Upper lobe of left lung (tissue), 6 donors: Measurements from ENCODE around the gene FMOD. TPM values are rescaled to one million over a fixed set of nuclear protein-coding genes. Genes with fewer than 3 reads are reported as not detected.

ENCODE experiments used
- ATAC-seq, 2 donors: fragments of 200-7000 bp; cut with Tn5 transposase; one replicate each; pipeline ENCODE4 v1.9.1; 2022; ENCODE audit warnings: mild to moderate bottlenecking in 2 of 2, moderate library complexity in 2 of 2; ENCODE audit not compliant: low FRiP score in 2 of 2
- DNase-seq, 2 donors: peaks; one replicate each; pipeline ENCODE4 v3.0.0-alpha.2; 2019 to 2020
- H3K27ac ChIP-seq, 4 donors: fragments of 200-600 bp; sonication (generic); one replicate each; pipeline ENCODE4 v1.5.1; 2016 to 2019
- H3K27me3 ChIP-seq, 4 donors: fragments of 200-600 bp; sonication (generic); one replicate each; pipeline ENCODE4 v1.5.1; 2017 to 2019
- H3K36me3 ChIP-seq, 4 donors: fragments of 200-600 bp; sonication (generic); one replicate each; pipeline ENCODE4 v1.5.1; 2016 to 2019
- H3K4me1 ChIP-seq, 4 donors: fragments of 200-600 bp; sonication (generic); one replicate each; pipeline ENCODE4 v1.5.1; 2018 to 2019
- H3K4me3 ChIP-seq, 4 donors: fragments of 200-600 bp; sonication (generic); one replicate each; pipeline ENCODE4 v1.5.1; 2017 to 2019; ENCODE audit warnings: mild to moderate bottlenecking in 2 of 4, moderate library complexity in 1 of 4
- H3K9me3 ChIP-seq, 4 donors: fragments of 200-600 bp; sonication (generic); one replicate each; pipeline ENCODE4 v1.5.1; 2018 to 2019
- EP300 ChIP-seq, 4 donors: sonication (generic); formaldehyde crosslinking; IDR thresholded peaks; one replicate each; pipeline ENCODE4 v1.5.1; 2017; ENCODE audit warnings: antibody characterized with exemption in 4 of 4, control low read depth in 2 of 4
- POLR2A ChIP-seq, 4 donors: fragments of 450-650 bp; IDR thresholded peaks; one replicate each; pipeline ENCODE4 v1.5.1; 2016 to 2017; ENCODE audit warnings: antibody characterized with exemption in 4 of 4, mild to moderate bottlenecking in 2 of 4
- POLR2AphosphoS5 ChIP-seq, 2 donors: sonication (generic); formaldehyde crosslinking; IDR thresholded peaks; one replicate each; pipeline ENCODE4 v1.5.1; 2017; ENCODE audit warnings: antibody characterized with exemption in 2 of 2
- WGBS, 2 donors: methylation state at CpG; one replicate each; pipeline ENCODE4 v1.1.5; 2017 to 2018; 5-methylcytosine and 5-hydroxymethylcytosine counted together
- total RNA-seq, 6 donors: library from RNA; depleted of rRNA in 4 of 6; stranded (reverse); fragments of >200 nt in 4 of 6; gene quantifications; one replicate each; pipeline versions ENCODE4 v1.1.0 to v1.2.1, GENCODE V29; 2016 to 2021
- TF ChIP-seq, protein P1 (sequence below), 6 experiments: fragments of 450-650 bp in 4 of 6; fragments of 200-600 bp in 2 of 6; sonication (generic) in 2 of 6; IDR thresholded peaks; one replicate each; pipeline ENCODE4 v1.5.1; 2016 to 2019; ENCODE audit warnings: antibody characterized with exemption in 6 of 6
- donor health status: DM: no; HTN: no; CAD: no; lungs with moderate emphysema.
- donor health status: DM: no; HTN: yes; CAD: no; lungs with severe emphysema.

The FMOD gene
- total RNA-seq, 6 donors from 2014 or later, result 12.5 to 46.7 (median 25.4) TPM

DNA sequence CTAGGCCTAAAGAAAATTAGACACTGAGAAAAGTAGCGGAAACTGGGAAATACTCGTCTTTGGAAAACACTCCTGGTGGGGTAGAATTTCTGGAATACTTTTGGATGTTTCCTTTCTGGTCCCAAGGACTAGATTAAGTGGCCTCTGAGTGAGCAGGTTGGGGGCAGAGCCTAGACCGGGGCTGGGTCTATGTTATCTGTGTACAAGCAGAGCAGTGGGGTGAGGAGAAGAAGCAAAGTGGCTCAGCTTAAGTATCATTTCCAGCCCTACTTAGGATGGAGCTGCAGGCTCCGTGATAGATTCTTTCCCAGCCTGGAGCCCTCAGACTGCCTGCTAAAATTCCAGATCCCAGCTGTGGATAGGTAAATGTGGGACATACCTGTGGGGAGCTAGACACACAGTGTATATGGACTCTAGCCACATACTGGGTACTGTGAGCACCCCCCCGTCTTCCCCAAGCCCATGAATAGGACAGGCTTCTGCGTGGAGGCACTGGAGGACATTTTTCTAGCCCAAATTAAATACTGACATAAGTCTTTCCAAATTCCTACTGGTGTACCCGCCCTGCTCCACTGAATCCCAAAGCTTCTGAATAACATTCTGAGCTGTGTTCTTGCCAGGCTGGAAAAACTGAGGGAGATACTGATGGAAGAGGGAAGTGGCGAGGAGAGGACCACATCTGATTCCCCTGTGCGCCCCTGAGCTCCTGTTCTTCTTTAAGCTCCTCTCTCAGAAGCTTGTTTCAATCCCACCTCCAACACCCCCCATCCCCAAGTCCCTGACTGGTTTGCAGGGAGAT lies 6.8 kb downstream of the FMOD start:
- ATAC-seq (no peak), DNase-seq (peak in 1 of 2 donors; percentile 8)
- Histone ChIP-seq H3K4me1 (peaks cover 0 to 10% (median 7%) of the 10 kb centered on the region in 4 donors), H3K27me3 (no peaks in the 10 kb centered on the region), H3K9me3 (no peaks in the 10 kb centered on the region), H3K4me3 (no peak overlapping the region), H3K27ac (peak overlapping the region in 1 of 4 donors; percentile 46), H3K36me3 (no peaks in the 10 kb centered on the region)
- TF ChIP-seq, protein P1, sequence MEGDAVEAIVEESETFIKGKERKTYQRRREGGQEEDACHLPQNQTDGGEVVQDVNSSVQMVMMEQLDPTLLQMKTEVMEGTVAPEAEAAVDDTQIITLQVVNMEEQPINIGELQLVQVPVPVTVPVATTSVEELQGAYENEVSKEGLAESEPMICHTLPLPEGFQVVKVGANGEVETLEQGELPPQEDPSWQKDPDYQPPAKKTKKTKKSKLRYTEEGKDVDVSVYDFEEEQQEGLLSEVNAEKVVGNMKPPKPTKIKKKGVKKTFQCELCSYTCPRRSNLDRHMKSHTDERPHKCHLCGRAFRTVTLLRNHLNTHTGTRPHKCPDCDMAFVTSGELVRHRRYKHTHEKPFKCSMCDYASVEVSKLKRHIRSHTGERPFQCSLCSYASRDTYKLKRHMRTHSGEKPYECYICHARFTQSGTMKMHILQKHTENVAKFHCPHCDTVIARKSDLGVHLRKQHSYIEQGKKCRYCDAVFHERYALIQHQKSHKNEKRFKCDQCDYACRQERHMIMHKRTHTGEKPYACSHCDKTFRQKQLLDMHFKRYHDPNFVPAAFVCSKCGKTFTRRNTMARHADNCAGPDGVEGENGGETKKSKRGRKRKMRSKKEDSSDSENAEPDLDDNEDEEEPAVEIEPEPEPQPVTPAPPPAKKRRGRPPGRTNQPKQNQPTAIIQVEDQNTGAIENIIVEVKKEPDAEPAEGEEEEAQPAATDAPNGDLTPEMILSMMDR (IDR thresholded peaks at IDR 0.05), result no peak
- TF ChIP-seq POLR2AphosphoS5 (IDR thresholded peaks at IDR 0.05) (no peak), POLR2A (IDR thresholded peaks at IDR 0.05) (no peak), EP300 (IDR thresholded peaks at IDR 0.05) (no peak)
- WGBS, 2 donors, result 79 to 82% methylated on average over 9 of the region's 9 CpGs

DNA sequence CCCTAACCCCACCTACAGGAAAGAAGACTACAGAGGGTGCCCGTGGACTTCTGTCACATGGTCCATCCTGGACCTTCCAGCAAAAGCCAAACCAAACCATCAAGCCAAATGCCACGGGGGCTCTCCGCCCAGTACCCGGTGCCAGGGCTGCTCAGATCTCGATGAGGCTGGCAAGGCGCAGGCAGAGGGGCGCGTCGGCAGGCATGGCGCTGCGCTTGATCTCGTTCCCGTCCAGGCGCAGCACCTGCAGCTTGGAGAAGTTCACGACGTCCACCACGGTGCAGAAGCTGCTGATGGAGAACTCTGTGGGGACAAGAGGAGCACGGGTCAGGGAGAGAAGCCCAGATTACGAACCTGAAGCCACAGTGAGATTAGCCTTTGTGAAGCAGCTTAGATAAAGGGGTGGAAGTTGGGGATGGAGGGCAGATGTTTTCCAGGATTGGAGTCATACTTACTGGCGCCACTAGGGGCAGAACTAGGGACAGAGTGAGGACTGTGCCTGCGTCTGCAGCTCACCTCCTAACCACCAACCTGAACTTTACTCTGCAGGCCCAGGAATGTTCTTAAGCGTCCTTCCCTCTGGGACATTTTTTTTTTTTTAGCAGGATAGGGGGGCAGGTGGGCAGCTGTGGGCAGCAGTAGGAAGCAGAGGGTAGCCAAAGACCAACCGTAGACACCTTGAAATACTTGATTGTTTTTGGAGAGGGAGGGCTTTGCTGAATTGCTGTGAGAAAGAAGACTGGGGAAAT lies 8.6 kb downstream of the FMOD start:
- no peaks in the 10 kb centered on the region for H3K27me3 ChIP-seq
- ATAC-seq (peak; percentile 74 to 83), DNase-seq (peak; percentile 56 to 74)
- H3K36me3 ChIP-seq, result no peaks in the 10 kb centered on the region
- H3K27ac ChIP-seq, result peak overlapping the region in 2 of 4 donors; percentile 3 to 18
- 47 to 59% methylated on average over 23 of the region's 23 CpGs for WGBS, 2 donors
- TF ChIP-seq POLR2A (IDR thresholded peaks at IDR 0.05) (no peak), EP300 (IDR thresholded peaks at IDR 0.05) (no peak), POLR2AphosphoS5 (IDR thresholded peaks at IDR 0.05) (no peak)
- TF ChIP-seq, protein P1 (IDR thresholded peaks at IDR 0.05), result peak; percentile 58 to 86 (median 70)
- peaks cover 0 to 10% (median 7%) of the 10 kb centered on the region in 4 donors for H3K4me1 ChIP-seq
- no peak overlapping the region for H3K4me3 ChIP-seq
- H3K9me3 ChIP-seq, result no peaks in the 10 kb centered on the region

DNA sequence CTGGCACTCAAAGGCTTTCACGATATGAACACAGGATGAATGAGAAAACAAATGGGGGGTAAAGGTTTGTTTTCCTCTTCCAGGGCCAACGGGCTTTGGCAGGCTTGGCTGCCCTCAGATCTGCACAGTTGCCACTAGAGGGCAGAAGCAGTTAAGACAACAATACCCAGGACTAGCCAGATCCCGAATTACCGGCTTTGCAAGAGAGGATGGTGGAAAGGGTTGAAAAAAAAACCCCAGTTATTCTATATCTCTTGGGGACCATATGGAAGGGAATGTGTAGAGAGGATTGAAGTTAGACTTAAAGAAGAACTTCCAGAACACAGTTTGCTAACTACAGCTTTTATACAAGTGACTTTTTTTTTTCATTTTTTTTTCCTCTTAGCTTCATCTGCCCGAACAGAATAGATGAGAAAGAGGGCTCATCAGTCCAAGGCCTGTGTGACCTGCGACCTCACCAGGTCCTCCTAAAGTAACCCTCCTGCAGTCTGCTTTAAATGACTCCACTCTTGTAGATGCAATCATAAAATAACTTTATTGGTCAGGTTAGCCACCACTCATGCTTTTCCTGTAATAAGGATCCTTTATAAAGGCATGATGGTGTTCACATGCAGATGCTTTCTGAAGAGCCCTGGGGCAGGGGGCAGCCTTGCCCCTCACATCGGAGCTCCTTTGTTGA lies 10.7 kb downstream of the FMOD start:
- H3K9me3 ChIP-seq, result no peaks in the 10 kb centered on the region
- H3K27me3 ChIP-seq, result no peaks in the 10 kb centered on the region
- WGBS, 2 donors, result 18 to 20% methylated on average over 7 of the region's 7 CpGs
- peak; percentile 80 to 89 for ATAC-seq
- H3K36me3 ChIP-seq, result no peaks in the 10 kb centered on the region
- H3K4me1 ChIP-seq, result peaks cover 0 to 17% (median 8%) of the 10 kb centered on the region in 4 donors
- TF ChIP-seq, protein P1 (IDR thresholded peaks at IDR 0.05), result peak; percentile 82 to 91 (median 84)
- TF ChIP-seq POLR2AphosphoS5 (IDR thresholded peaks at IDR 0.05), result no peak
- TF ChIP-seq EP300 (IDR thresholded peaks at IDR 0.05), result no peak
- no peak for TF ChIP-seq POLR2A (IDR thresholded peaks at IDR 0.05)
- no peak overlapping the region for H3K27ac ChIP-seq
- DNase-seq, result peak in 1 of 2 donors; percentile 77
- no peak overlapping the region for H3K4me3 ChIP-seq

DNA sequence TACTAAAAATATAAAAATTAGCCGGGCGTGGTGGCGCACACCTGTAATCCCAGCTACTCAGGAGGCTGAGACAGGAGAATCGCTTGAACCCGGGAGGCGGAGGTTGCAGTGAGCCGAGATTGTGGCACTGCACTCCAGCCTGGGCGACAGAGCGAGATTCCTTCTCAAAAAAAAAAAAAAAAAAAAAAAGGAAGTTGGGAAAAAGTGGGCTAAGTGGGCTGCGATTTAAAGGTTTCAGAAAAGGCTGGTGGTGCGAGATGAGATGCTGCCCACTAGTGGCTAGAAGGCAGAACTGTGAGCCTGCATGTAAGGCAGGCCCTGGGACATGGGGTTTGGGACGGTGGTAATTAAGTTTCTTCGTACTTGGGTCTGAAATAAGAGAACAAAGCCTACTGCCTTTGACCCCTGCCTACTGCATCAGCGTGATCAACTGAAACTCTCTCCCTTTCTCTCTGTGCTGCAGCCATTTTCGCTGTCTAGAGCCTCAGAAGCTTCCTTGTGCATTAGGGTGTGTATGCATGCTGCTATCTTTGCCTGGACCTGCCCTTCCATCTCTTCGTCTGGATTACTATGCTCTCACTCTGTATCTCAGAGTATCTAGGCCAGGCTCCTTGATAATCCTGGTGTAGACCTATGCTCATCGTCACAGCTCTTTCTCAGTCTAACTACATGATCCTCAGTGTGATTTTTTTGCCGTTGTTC lies 12.4 kb downstream of the FMOD start:
- H3K4me3 ChIP-seq, result no peak overlapping the region
- ATAC-seq, result peak; percentile 74 to 79
- H3K9me3 ChIP-seq, result no peaks in the 10 kb centered on the region
- no peak overlapping the region for H3K27ac ChIP-seq
- peak in 1 of 2 donors; percentile 79 for DNase-seq
- WGBS, 2 donors, result 46 to 47% methylated on average over 18 of the region's 18 CpGs
- TF ChIP-seq POLR2A (IDR thresholded peaks at IDR 0.05) (no peak), EP300 (IDR thresholded peaks at IDR 0.05) (no peak), POLR2AphosphoS5 (IDR thresholded peaks at IDR 0.05) (peak in 1 of 2 donors; percentile 25)
- TF ChIP-seq, protein P1 (IDR thresholded peaks at IDR 0.05), result peak; percentile 78 to 93 (median 86)
- no peaks in the 10 kb centered on the region for H3K36me3 ChIP-seq
- H3K4me1 ChIP-seq, result peaks cover 0 to 17% (median 8%) of the 10 kb centered on the region in 4 donors
- no peaks in the 10 kb centered on the region for H3K27me3 ChIP-seq
